Measurements from ENCODE around the gene VRK1.

DNA sequence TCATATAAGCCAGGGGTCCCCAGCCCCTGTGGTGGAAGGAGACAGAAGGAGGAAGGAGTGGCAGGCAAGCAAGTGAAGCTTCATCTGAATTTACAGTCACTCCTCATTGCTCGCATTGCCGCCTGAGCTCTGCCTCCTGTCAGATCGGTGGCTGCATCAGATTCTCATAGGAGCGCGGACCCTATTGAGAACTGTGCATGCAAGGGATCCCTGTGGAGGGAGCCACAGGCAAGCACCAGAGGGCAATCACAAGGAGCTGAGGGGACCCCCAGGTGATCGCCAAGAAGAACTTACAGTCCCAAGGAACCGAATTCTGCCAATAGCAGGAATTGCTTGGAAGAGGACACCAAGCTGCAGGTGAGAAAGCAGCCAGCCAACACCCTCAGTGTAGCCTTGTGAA lies 33.2 kb upstream of the VRK1 start:
- TF ChIP-seq, protein P1, sequence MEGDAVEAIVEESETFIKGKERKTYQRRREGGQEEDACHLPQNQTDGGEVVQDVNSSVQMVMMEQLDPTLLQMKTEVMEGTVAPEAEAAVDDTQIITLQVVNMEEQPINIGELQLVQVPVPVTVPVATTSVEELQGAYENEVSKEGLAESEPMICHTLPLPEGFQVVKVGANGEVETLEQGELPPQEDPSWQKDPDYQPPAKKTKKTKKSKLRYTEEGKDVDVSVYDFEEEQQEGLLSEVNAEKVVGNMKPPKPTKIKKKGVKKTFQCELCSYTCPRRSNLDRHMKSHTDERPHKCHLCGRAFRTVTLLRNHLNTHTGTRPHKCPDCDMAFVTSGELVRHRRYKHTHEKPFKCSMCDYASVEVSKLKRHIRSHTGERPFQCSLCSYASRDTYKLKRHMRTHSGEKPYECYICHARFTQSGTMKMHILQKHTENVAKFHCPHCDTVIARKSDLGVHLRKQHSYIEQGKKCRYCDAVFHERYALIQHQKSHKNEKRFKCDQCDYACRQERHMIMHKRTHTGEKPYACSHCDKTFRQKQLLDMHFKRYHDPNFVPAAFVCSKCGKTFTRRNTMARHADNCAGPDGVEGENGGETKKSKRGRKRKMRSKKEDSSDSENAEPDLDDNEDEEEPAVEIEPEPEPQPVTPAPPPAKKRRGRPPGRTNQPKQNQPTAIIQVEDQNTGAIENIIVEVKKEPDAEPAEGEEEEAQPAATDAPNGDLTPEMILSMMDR (IDR thresholded peaks at IDR 0.05; ENCODE audit: insufficient read depth, low read length, poor library complexity, severe bottlenecking), result no peak
- no peak for TF ChIP-seq EZH2phosphoT487 (conservative IDR thresholded peaks at IDR 0.05; ENCODE audit: low read length)
